SU-DHL-6 (cell line): ENCODE measurements around the gene LRRC25.

Experiments
- H2AFZ ChIP-seq: fragments of 200-600 bp; sonication (generic); 2 replicates; pipeline ENCODE4 v1.6.1; 2014; ENCODE audit warnings: low read depth, mild to moderate bottlenecking, moderate library complexity, mixed read lengths, antibody characterized with exemption, low read length; ENCODE audit not compliant: severe bottlenecking
- H3F3A ChIP-seq: fragments of 200-600 bp; shearing (Covaris generic); 2 replicates; pipeline ENCODE4 v1.6.0; 2016; ENCODE audit warnings: antibody characterized with exemption, mild to moderate bottlenecking; ENCODE audit not compliant: insufficient read depth
- H3K27ac ChIP-seq: fragments of 200-600 bp; sonication (generic); 2 replicates; pipeline ENCODE4 v1.5.1; 2016; ENCODE audit warnings: low read depth, mild to moderate bottlenecking, low read length, moderate library complexity, mixed read lengths
- H3K27me3 ChIP-seq: fragments of 200-600 bp; sonication (generic), shearing (Covaris generic); 2 replicates; pipeline ENCODE4 v1.6.0; 2014; ENCODE audit warnings: mild to moderate bottlenecking, low read length
- H3K36me3 ChIP-seq: fragments of 200-600 bp; sonication (generic); 2 replicates; pipeline ENCODE4 v1.6.1; 2014; ENCODE audit warnings: mild to moderate bottlenecking, low read length, mixed read lengths
- H3K4me2 ChIP-seq: fragments of 300-600, 200-600 bp; shearing (Covaris generic), sonication (generic); 2 replicates; pipeline ENCODE4 v1.6.0; 2014; ENCODE audit warnings: low read length, low read depth, mild to moderate bottlenecking; ENCODE audit not compliant: poor library complexity, severe bottlenecking
- H3K4me3 ChIP-seq: fragments of 200-600 bp; sonication (generic); 2 replicates; pipeline ENCODE4 v1.5.1; 2014; ENCODE audit warnings: antibody characterized with exemption, low read length, mild to moderate bottlenecking, mixed read lengths; ENCODE audit not compliant: insufficient read depth, poor library complexity, severe bottlenecking
- H3K79me2 ChIP-seq: fragments of 200-600 bp; sonication (generic); 2 replicates; pipeline ENCODE4 v1.6.1; 2014; ENCODE audit warnings: mild to moderate bottlenecking, low read length, moderate library complexity; ENCODE audit not compliant: insufficient read depth
- H3K9ac ChIP-seq: fragments of 200-600 bp; sonication (generic); 2 replicates; pipeline ENCODE4 v1.7.0; 2014; ENCODE audit warnings: mild to moderate bottlenecking, low read length
- H3K9me2 ChIP-seq: fragments of 200-600 bp; sonication (generic); replicated peaks from 2 replicates; pipeline ENCODE4 v1.6.1; 2014; ENCODE audit warnings: low read length; ENCODE audit not compliant: insufficient read depth
- H3K9me3 ChIP-seq: fragments of 200-600 bp; sonication (generic); 2 replicates; pipeline ENCODE4 v1.6.1; 2014; ENCODE audit warnings: low read length, mixed read lengths; ENCODE audit not compliant: insufficient read depth
- H4K20me1 ChIP-seq: fragments of 200-600 bp; sonication (generic); 2 replicates; pipeline ENCODE4 v1.6.1; 2014; ENCODE audit warnings: low read depth, mild to moderate bottlenecking, antibody characterized with exemption, low read length, moderate library complexity, mixed read lengths
- CTCF ChIP-seq: fragments of 200-600 bp; sonication (generic); IDR thresholded peaks from one replicate; pipeline ENCODE4 v1.5.1; 2017; ENCODE audit warnings: antibody characterized with exemption, mild to moderate bottlenecking, low read length, moderate library complexity; ENCODE audit not compliant: insufficient read depth, poor library complexity, severe bottlenecking
- EZH2phosphoT487 ChIP-seq: fragments of 200-600 bp; sonication (generic), shearing (Covaris generic); conservative IDR thresholded peaks from 2 replicates; pipeline ENCODE4 v1.6.1; 2018; ENCODE audit warnings: mild to moderate bottlenecking, antibody characterized with exemption, low read length, moderate library complexity, mixed read lengths

Gene LRRC25

GRCh38 chr19:18353378-18354005 is 43.9 kb downstream of the LRRC25 start:
- no peaks in the 10 kb centered on the region for H3K79me2 ChIP-seq
- H3K9me3 ChIP-seq, result no peaks in the 10 kb centered on the region
- no peak overlapping the region for H2AFZ ChIP-seq
- no peak for TF ChIP-seq CTCF
- TF ChIP-seq EZH2phosphoT487, result no peak
- no peak overlapping the region for H3K4me3 ChIP-seq
- no peaks in the 10 kb centered on the region for H3K9me2 ChIP-seq
- H3K36me3 ChIP-seq, result no peaks in the 10 kb centered on the region
- no peaks in the 10 kb centered on the region for H3F3A ChIP-seq
- H3K4me2 ChIP-seq, result no peak overlapping the region
- H4K20me1 ChIP-seq, result no peaks in the 10 kb centered on the region
- no peaks in the 10 kb centered on the region for H3K27me3 ChIP-seq
- no peak overlapping the region for H3K27ac ChIP-seq
- H3K9ac ChIP-seq, result no peak overlapping the region

- Histone ChIP-seq H2AFZ (no peak overlapping the region), H4K20me1 (no peaks in the 10 kb centered on the region), H3K27ac (no peak overlapping the region), H3K4me2 (no peak overlapping the region), H3K9ac (no peak overlapping the region), H3F3A (no peaks in the 10 kb centered on the region), H3K27me3 (no peaks in the 10 kb centered on the region), H3K9me2 (no peaks in the 10 kb centered on the region), H3K79me2 (no peaks in the 10 kb centered on the region), H3K4me3 (no peak overlapping the region), H3K9me3 (no peaks in the 10 kb centered on the region), H3K36me3 (no peaks in the 10 kb centered on the region)
- TF ChIP-seq EZH2phosphoT487, result no peak
Observed at GRCh38 chr19:18351544-18351943, 45.9 kb downstream of the LRRC25 start.

GRCh38 chr19:18350490-18350889 is 46.9 kb downstream of the LRRC25 start:
- Histone ChIP-seq H3K36me3 (no peaks in the 10 kb centered on the region), H2AFZ (no peak overlapping the region)

More at GRCh38 chr19:18350490-18350889, 46.9 kb downstream of the LRRC25 start:
- Histone ChIP-seq H3K9me3 (no peaks in the 10 kb centered on the region), H3F3A (no peaks in the 10 kb centered on the region), H3K4me3 (no peak overlapping the region), H3K79me2 (no peaks in the 10 kb centered on the region), H3K9me2 (no peaks in the 10 kb centered on the region), H3K4me2 (no peak overlapping the region), H4K20me1 (no peaks in the 10 kb centered on the region), H3K9ac (no peak overlapping the region), H3K27me3 (no peaks in the 10 kb centered on the region), H3K27ac (no peak overlapping the region)
- TF ChIP-seq EZH2phosphoT487 (no peak), CTCF (no peak)
